Measurements from ENCODE around the gene FAM222A. TPM values are rescaled to one million over a fixed set of nuclear protein-coding genes. Genes with fewer than 3 reads are reported as not detected.

The FAM222A gene
- total and polyA plus RNA-seq, 12 donors: 9.2 to 57.8 (median 25.3) TPM

DNA sequence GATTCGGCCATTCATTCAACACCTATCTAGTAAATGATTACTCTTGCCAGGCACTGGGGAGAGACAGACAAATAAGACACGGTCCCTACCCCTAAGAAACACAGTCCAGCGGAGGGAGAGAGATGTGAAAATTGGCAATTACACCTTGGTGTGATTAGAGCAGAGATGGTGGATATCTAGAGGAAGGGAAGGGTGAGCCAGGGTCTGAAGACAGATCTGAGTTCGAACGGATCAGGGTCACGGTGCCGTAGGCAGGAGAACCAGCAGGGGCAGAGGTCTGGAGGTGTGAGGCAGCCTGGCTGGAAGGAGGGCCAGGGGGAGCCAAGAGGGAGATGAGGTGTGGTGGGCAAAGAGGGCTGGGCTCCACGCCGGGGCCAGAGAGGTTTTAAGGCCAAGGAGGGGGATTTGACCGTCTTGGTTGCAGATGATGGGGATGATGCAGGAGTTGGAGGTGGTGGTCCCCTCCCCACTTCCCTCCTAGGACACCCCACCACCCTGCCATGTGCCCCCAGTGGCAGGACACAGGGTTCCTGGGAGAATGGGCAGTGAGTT, 27.1 kb downstream of the FAM222A start:
- Histone ChIP-seq H3K36me3 (replicated peaks in 1 of 2) (no peaks in the 10 kb centered on the region), H3K4me1 (replicated peaks in 1 of 2) (peaks cover 28 to 66% of the 10 kb centered on the region in 2 donors), H3K27me3 (no peaks in the 10 kb centered on the region), H3K27ac (peak overlapping the region in 4 of 5 donors; percentile 13 to 86 (median 63)), H3K4me3 (no peak overlapping the region), H3K9me3 (replicated peaks in 1 of 3) (no peaks in the 10 kb centered on the region)
- WGBS, 4 donors: 63 to 75% (median 65%) methylated on average over 10 of the region's 10 CpGs
- TF ChIP-seq POLR2A (IDR thresholded peaks at IDR 0.05): no peak
- peak; percentile 0 to 42 (median 15) for DNase-seq
- intact Hi-C loops (cut with DNase I): no loop called here

DNA sequence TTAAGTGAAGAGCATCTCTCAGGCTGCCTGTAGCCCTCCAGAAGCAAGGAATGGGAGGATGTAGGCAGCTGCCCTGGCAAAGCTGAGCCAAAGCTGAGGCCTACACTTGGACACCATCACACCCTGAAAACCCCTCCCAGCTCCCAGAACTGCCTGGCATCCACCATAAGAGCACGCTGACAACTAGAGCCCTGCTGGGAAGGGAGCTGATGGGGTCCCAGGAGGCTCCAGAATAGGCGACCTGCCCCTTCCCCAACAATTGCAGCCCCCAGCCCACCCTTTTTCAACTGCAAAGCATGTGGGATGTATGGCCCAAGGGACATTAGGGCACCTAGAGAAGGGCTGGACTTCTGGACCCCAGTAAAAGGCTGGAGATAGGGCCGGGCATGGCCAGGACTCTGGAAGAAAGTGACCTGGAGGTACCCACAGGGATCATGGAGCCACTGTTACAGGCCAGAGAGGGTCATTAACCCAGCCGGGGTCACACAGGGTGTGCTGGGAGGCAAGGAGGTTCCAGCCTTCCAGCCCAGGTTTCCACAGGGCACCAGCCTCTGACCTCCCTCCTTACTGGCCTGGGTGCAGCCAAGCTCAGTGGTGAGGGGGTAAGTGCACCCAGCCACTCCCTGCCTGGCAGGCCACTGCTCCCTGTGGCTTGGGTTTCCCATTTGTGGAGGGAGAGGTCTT, 27.8 kb downstream of the FAM222A start:
- H3K4me1 ChIP-seq (replicated peaks in 1 of 2): peaks cover 26 to 60% of the 10 kb centered on the region in 2 donors
- no peaks in the 10 kb centered on the region for H3K36me3 ChIP-seq (replicated peaks in 1 of 2)
- no peaks in the 10 kb centered on the region for H3K27me3 ChIP-seq
- TF ChIP-seq POLR2A (IDR thresholded peaks at IDR 0.05): no peak
- TF ChIP-seq, protein P1, sequence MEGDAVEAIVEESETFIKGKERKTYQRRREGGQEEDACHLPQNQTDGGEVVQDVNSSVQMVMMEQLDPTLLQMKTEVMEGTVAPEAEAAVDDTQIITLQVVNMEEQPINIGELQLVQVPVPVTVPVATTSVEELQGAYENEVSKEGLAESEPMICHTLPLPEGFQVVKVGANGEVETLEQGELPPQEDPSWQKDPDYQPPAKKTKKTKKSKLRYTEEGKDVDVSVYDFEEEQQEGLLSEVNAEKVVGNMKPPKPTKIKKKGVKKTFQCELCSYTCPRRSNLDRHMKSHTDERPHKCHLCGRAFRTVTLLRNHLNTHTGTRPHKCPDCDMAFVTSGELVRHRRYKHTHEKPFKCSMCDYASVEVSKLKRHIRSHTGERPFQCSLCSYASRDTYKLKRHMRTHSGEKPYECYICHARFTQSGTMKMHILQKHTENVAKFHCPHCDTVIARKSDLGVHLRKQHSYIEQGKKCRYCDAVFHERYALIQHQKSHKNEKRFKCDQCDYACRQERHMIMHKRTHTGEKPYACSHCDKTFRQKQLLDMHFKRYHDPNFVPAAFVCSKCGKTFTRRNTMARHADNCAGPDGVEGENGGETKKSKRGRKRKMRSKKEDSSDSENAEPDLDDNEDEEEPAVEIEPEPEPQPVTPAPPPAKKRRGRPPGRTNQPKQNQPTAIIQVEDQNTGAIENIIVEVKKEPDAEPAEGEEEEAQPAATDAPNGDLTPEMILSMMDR (IDR thresholded peaks at IDR 0.05): no peak
- H3K9me3 ChIP-seq (replicated peaks in 1 of 3): no peaks in the 10 kb centered on the region
- DNase-seq: peak; percentile 1 to 50 (median 14)
- intact Hi-C loops (cut with DNase I): no loop called here
- H3K4me3 ChIP-seq: no peak overlapping the region
- peak overlapping the region in 3 of 5 donors; percentile 43 to 86 (median 78) for H3K27ac ChIP-seq
- 79 to 100% (median 83%) methylated on average over 1 to 4 of the region's 4 CpGs for WGBS, 4 donors

- Histone ChIP-seq H3K36me3 (replicated peaks in 1 of 2) (no peaks in the 10 kb centered on the region), H3K4me3 (no peak overlapping the region), H3K9me3 (replicated peaks in 1 of 3) (no peaks in the 10 kb centered on the region), H3K27me3 (no peaks in the 10 kb centered on the region), H3K4me1 (replicated peaks in 1 of 2) (peaks cover 26 to 57% of the 10 kb centered on the region in 2 donors), H3K27ac (peak overlapping the region in 3 of 5 donors; percentile 43 to 86 (median 78))
- TF ChIP-seq, protein P1 (IDR thresholded peaks at IDR 0.05): no peak
- TF ChIP-seq POLR2A (IDR thresholded peaks at IDR 0.05): no peak
- DNase-seq: peak; percentile 40 to 74 (median 54)
- WGBS, 4 donors: 58 to 65% (median 61%) methylated on average over 12 to 14 of the region's 14 CpGs
- intact Hi-C loops (cut with DNase I): no loop called here
Observed at GRCh38 chr12:109741970-109742703, 28.5 kb downstream of the FAM222A start.

GRCh38 chr12:109743076-109743910, 29.7 kb downstream of the FAM222A start:
- DNase-seq: peak in 6 of 7 donors; percentile 8 to 47 (median 15)
- 80 to 93% (median 88%) methylated on average over 9 to 17 of the region's 17 CpGs for WGBS, 4 donors
- Histone ChIP-seq H3K4me1 (replicated peaks in 1 of 2) (peaks cover 26 to 53% of the 10 kb centered on the region in 2 donors), H3K27me3 (no peaks in the 10 kb centered on the region), H3K27ac (peak overlapping the region in 2 of 5 donors; percentile 24 to 86), H3K36me3 (replicated peaks in 1 of 2) (no peaks in the 10 kb centered on the region), H3K4me3 (no peak overlapping the region), H3K9me3 (replicated peaks in 1 of 3) (no peaks in the 10 kb centered on the region)
- TF ChIP-seq POLR2A (IDR thresholded peaks at IDR 0.05): no peak
- TF ChIP-seq, protein P1 (IDR thresholded peaks at IDR 0.05): no peak
- intact Hi-C loops (cut with DNase I): no loop called here
